HL-60/S4 treated with retinoic acid at 250 ng/mL for 4 days and 3 days (cell line): ENCODE measurements around the gene BCR.

ENCODE experiments used
- in situ Hi-C: fragments of 300-500 bp; cut with MboI; formaldehyde crosslinking; loops from 2 replicates; pipeline ENCODE4 v1.7.0; 2022; ENCODE audit warnings: low sequenced_read_pairs

BCR gene

GRCh38 chr22:23257889-23258825, 77.8 kb downstream of the BCR start:
- in situ Hi-C loops, result no loop called here

GRCh38 chr22:23258826-23259170, 78.5 kb downstream of the BCR start:
- in situ Hi-C loops, result no loop called here

- in situ Hi-C loops, result no loop called here
These were observed 79.8 kb downstream of the BCR start for GRCh38 chr22:23259916-23260644.

GRCh38 chr22:23260645-23261581, 80.6 kb downstream of the BCR start:
- in situ Hi-C loops, result no loop called here

- in situ Hi-C loops, result no loop called here
These were observed 81.7 kb downstream of the BCR start for GRCh38 chr22:23261900-23262450.

- in situ Hi-C loops, result no loop called here
These were observed 82.4 kb downstream of the BCR start for GRCh38 chr22:23262518-23263332.

GRCh38 chr22:23263651-23264555, 83.6 kb downstream of the BCR start:
- in situ Hi-C loops, result no loop called here

- in situ Hi-C loops, result no loop called here
These were observed 84.5 kb downstream of the BCR start for GRCh38 chr22:23264610-23265367.

- in situ Hi-C loops, result no loop called here
These were observed 85.0 kb downstream of the BCR start for GRCh38 chr22:23265368-23265700.

GRCh38 chr22:23266780-23267179, 86.5 kb downstream of the BCR start:
- in situ Hi-C loops, result no loop called here

- in situ Hi-C loops, result no loop called here
These were observed 87.1 kb downstream of the BCR start for GRCh38 chr22:23267226-23268043.

- in situ Hi-C loops, result no loop called here
These were observed 87.9 kb downstream of the BCR start for GRCh38 chr22:23268139-23268712.

- in situ Hi-C loops, result no loop called here
These were observed 88.6 kb downstream of the BCR start for GRCh38 chr22:23268877-23269276.

- in situ Hi-C loops, result no loop called here
These were observed 89.3 kb downstream of the BCR start for GRCh38 chr22:23269441-23270211.

- in situ Hi-C loops, result no loop called here
These were observed 90.0 kb downstream of the BCR start for GRCh38 chr22:23270212-23270733.
